Measurements from ENCODE around the gene CDC42BPA. TPM values are rescaled to one million over a fixed set of nuclear protein-coding genes. Genes with fewer than 3 reads are reported as not detected.

The CDC42BPA gene
- total RNA-seq, 1 experiment from 2014 or later: 32.0 TPM

DNA sequence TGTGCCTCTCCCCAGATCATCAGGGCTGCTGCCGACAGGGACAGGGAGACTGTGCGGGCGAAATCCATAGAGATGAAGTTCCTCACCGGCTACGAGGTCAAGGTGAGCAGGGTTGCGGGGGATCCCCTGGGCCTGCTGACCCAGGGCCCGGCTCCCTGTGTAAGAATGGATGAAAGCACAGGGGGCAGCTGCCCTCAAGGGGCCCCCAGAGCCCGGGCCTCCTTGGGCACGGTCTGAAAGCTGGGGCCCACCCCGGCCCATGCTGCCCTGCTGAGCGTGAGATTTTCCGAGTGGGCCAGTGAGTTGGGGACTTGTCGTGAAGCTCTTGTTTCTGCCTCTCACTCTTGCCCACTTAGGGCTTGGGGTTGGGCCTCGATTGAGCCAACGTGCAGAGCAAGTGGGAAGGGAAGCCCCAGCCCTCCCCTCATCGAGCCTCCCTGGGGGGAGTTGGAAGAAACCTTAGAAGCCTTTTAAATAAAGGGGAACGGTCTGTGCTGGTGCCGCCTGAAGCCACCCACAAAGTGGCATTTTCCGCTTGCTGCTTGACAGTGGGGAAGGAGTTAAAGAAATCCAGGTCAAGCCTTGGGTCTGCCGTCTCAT, 333.0 kb downstream of the CDC42BPA start:
- H3K36me3 ChIP-seq (ENCODE audit: low read depth, low read length): peaks cover 18% of the 10 kb centered on the region
- no peak overlapping the region for H3K27ac ChIP-seq (ENCODE audit: low read length)
- no TSS peak for BruUV-seq (replicated peaks)
- H3K4me3 ChIP-seq (ENCODE audit: low read length): no peak overlapping the region
- DNase-seq (no peak), ATAC-seq (no peak)
- no peak overlapping the region for H2AFZ ChIP-seq (ENCODE audit: low read length)
- H4K20me1 ChIP-seq (ENCODE audit: low read length): no peaks in the 10 kb centered on the region
- H3K4me1 ChIP-seq (ENCODE audit: insufficient read depth, low read length): peaks cover 12% of the 10 kb centered on the region
- H3K27me3 ChIP-seq (ENCODE audit: low read length): no peaks in the 10 kb centered on the region
- ChIA-PET CTCF (no interaction called here), POLR2A (ENCODE audit: unreplicated experiment) (no interaction called here)
- H3K9ac ChIP-seq (ENCODE audit: low read length): no peak overlapping the region
- H3K9me3 ChIP-seq (ENCODE audit: low read length): no peaks in the 10 kb centered on the region
- no peaks in the 10 kb centered on the region for H3F3A ChIP-seq (ENCODE audit: low read length, unreplicated experiment)
- H3K4me2 ChIP-seq (ENCODE audit: low read length): no peak overlapping the region
- no peak for TF ChIP-seq EZH2phosphoT487 (IDR thresholded peaks at IDR 0.05; ENCODE audit: borderline replicate concordance, low read length)
- TF ChIP-seq, protein P1, sequence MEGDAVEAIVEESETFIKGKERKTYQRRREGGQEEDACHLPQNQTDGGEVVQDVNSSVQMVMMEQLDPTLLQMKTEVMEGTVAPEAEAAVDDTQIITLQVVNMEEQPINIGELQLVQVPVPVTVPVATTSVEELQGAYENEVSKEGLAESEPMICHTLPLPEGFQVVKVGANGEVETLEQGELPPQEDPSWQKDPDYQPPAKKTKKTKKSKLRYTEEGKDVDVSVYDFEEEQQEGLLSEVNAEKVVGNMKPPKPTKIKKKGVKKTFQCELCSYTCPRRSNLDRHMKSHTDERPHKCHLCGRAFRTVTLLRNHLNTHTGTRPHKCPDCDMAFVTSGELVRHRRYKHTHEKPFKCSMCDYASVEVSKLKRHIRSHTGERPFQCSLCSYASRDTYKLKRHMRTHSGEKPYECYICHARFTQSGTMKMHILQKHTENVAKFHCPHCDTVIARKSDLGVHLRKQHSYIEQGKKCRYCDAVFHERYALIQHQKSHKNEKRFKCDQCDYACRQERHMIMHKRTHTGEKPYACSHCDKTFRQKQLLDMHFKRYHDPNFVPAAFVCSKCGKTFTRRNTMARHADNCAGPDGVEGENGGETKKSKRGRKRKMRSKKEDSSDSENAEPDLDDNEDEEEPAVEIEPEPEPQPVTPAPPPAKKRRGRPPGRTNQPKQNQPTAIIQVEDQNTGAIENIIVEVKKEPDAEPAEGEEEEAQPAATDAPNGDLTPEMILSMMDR (conservative IDR thresholded peaks at IDR 0.05; ENCODE audit: low read depth, low read length): no peak
- TF ChIP-seq EZH2 (IDR thresholded peaks at IDR 0.05; ENCODE audit: low read length, unreplicated experiment): no peak
- intact Hi-C loops (cut with micrococcal nuclease): no loop called here
- no peaks in the 10 kb centered on the region for H3K9me2 ChIP-seq (replicated peaks; ENCODE audit: low read length)
- H3K79me2 ChIP-seq (ENCODE audit: low read length): no peaks in the 10 kb centered on the region

DNA sequence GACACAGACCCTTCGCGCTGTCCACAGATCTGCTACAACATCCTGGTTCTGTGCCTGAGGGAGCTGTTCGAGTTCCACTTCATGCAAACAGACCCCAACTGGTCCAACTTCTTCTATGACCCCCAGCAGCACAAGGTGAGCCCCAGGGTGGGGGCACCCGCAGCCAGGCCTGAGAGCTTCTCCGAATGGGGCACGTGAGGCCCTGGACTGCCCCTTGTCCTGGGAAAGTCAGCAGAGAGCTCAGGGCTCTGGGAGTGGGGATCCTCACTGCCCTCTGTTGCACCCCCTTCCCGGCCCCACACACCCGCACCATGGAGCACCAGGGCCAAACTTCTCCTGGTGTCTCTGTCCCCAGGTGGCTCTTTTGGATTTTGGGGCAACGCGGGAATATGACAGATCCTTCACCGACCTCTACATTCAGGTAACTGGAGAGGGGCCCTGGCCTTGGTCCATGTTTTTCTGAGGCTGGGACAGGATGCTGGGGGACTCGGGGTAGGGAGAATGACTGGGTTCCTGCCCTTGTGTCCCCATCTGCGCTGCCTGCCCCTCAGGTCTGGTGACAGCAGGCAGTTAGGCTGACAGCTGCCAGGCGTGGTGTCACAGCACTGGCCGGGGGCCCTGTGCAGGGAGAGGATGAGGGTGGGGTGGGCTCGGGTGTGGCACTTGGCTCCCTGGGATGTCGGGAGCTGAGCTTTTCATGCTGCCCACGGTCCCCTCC, 333.6 kb downstream of the CDC42BPA start:
- H3K9me2 ChIP-seq (replicated peaks; ENCODE audit: low read length): no peaks in the 10 kb centered on the region
- no peaks in the 10 kb centered on the region for H3K27me3 ChIP-seq (ENCODE audit: low read length)
- no peak overlapping the region for H3K4me3 ChIP-seq (ENCODE audit: low read length)
- H4K20me1 ChIP-seq (ENCODE audit: low read length): no peaks in the 10 kb centered on the region
- no peak overlapping the region for H3K27ac ChIP-seq (ENCODE audit: low read length)
- intact Hi-C loops (cut with micrococcal nuclease): no loop called here
- no peaks in the 10 kb centered on the region for H3K9me3 ChIP-seq (ENCODE audit: low read length)
- ATAC-seq (no peak), DNase-seq (no peak)
- no peaks in the 10 kb centered on the region for H3F3A ChIP-seq (ENCODE audit: low read length, unreplicated experiment)
- no peak overlapping the region for H3K4me2 ChIP-seq (ENCODE audit: low read length)
- peaks cover 18% of the 10 kb centered on the region for H3K36me3 ChIP-seq (ENCODE audit: low read depth, low read length)
- H2AFZ ChIP-seq (ENCODE audit: low read length): no peak overlapping the region
- no peak for TF ChIP-seq EZH2 (IDR thresholded peaks at IDR 0.05; ENCODE audit: low read length, unreplicated experiment)
- TF ChIP-seq, protein P1 (conservative IDR thresholded peaks at IDR 0.05; ENCODE audit: low read depth, low read length): no peak
- TF ChIP-seq EZH2phosphoT487 (IDR thresholded peaks at IDR 0.05; ENCODE audit: borderline replicate concordance, low read length): no peak
- no peak overlapping the region for H3K9ac ChIP-seq (ENCODE audit: low read length)
- BruUV-seq (replicated peaks): no TSS peak
- peaks cover 12% of the 10 kb centered on the region for H3K4me1 ChIP-seq (ENCODE audit: insufficient read depth, low read length)
- CTCF ChIA-PET: no interaction called here
- POLR2A ChIA-PET (ENCODE audit: unreplicated experiment): no interaction called here
- no peaks in the 10 kb centered on the region for H3K79me2 ChIP-seq (ENCODE audit: low read length)

DNA sequence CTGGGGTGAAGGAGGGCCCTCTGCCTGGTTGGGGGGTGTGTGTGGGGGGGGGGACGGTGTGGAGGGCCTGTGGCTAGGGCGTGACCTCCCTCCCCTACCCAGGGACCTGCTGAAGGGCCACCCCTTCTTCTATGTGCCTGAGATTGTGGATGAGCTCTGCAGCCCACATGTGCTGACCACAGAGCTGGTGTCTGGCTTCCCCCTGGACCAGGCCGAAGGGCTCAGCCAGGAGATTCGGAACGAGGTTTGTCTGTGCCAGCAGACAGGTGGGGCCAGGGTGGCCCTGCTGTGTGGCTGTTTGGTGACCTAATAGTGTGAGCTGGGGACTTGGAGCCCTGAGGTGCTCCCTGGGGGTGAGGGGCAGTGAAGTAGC, 334.3 kb downstream of the CDC42BPA start:
- no peak for DNase-seq
- no peak overlapping the region for H3K27ac ChIP-seq (ENCODE audit: low read length)
- no peaks in the 10 kb centered on the region for H3K27me3 ChIP-seq (ENCODE audit: low read length)
- ATAC-seq: no peak
- no peak overlapping the region for H3K4me2 ChIP-seq (ENCODE audit: low read length)
- no peak overlapping the region for H2AFZ ChIP-seq (ENCODE audit: low read length)
- no peaks in the 10 kb centered on the region for H3K9me2 ChIP-seq (replicated peaks; ENCODE audit: low read length)
- H3K4me3 ChIP-seq (ENCODE audit: low read length): no peak overlapping the region
- no TSS peak for BruUV-seq (replicated peaks)
- no peaks in the 10 kb centered on the region for H3F3A ChIP-seq (ENCODE audit: low read length, unreplicated experiment)
- CTCF ChIA-PET: no interaction called here
- peaks cover 18% of the 10 kb centered on the region for H3K36me3 ChIP-seq (ENCODE audit: low read depth, low read length)
- intact Hi-C loops (cut with micrococcal nuclease): no loop called here
- H3K9me3 ChIP-seq (ENCODE audit: low read length): no peaks in the 10 kb centered on the region
- TF ChIP-seq EZH2 (IDR thresholded peaks at IDR 0.05; ENCODE audit: low read length, unreplicated experiment) (no peak), EZH2phosphoT487 (IDR thresholded peaks at IDR 0.05; ENCODE audit: borderline replicate concordance, low read length) (no peak)
- TF ChIP-seq, protein P1 (conservative IDR thresholded peaks at IDR 0.05; ENCODE audit: low read depth, low read length): no peak
- H4K20me1 ChIP-seq (ENCODE audit: low read length): no peaks in the 10 kb centered on the region
- no peaks in the 10 kb centered on the region for H3K79me2 ChIP-seq (ENCODE audit: low read length)
- H3K4me1 ChIP-seq (ENCODE audit: insufficient read depth, low read length): peaks cover 12% of the 10 kb centered on the region
- POLR2A ChIA-PET (ENCODE audit: unreplicated experiment): no interaction called here
- no peak overlapping the region for H3K9ac ChIP-seq (ENCODE audit: low read length)
